Ovary (tissue), 9 donors: ENCODE data around the gene RPP25L. TPM values are rescaled to one million over a fixed set of nuclear protein-coding genes. Genes with fewer than 3 reads are reported as not detected.
A peak's percentile ranks its signal among the peaks of the same experiment; 100 is the strongest.

Experiments used
- DNase-seq, 5 donors: peaks; one replicate each; pipeline ENCODE4 v3.0.0-alpha.2; 2019 to 2020
- H3K27ac ChIP-seq, 2 donors: fragments of 200-600 bp; one replicate each; pipeline versions ENCODE4 v1.5.1 to v1.8.0; 2019 to 2022
- H3K27me3 ChIP-seq: fragments of 200-600 bp; one replicate; pipeline ENCODE4 v1.8.0; 2022
- H3K36me3 ChIP-seq: fragments of 200-600 bp; sonication (generic); one replicate; pipeline ENCODE4 v1.5.1; 2019
- H3K4me1 ChIP-seq: one replicate; pipeline ENCODE4 v1.8.1; 2013; ENCODE audit warnings: mild to moderate bottlenecking, moderate library complexity; ENCODE audit not compliant: insufficient read depth
- H3K4me3 ChIP-seq: fragments of 200-600 bp; sonication (generic); one replicate; pipeline ENCODE4 v1.5.1; 2017
- H3K9me3 ChIP-seq, 2 donors: fragments of 200-600 bp in 1 of 2; sonication (generic) in 1 of 2; one replicate each; pipeline versions ENCODE4 v1.5.1 to v1.8.1; 2013 to 2019; ENCODE audit warnings: mild to moderate bottlenecking in 1 of 2, moderate library complexity in 1 of 2
- EP300 ChIP-seq: sonication (generic); formaldehyde crosslinking; IDR thresholded peaks from one replicate; pipeline ENCODE4 v1.6.1; 2017; ENCODE audit warnings: antibody characterized with exemption
- POLR2A ChIP-seq: fragments of 450-650 bp; IDR thresholded peaks from one replicate; pipeline ENCODE4 v1.6.1; 2017; ENCODE audit warnings: antibody characterized with exemption, mild to moderate bottlenecking, moderate library complexity
- WGBS, 3 donors: extraction: QIAGEN DNeasy Blood & Tissue Kit in 1 of 3; methylation state at CpG; one replicate each; pipeline versions ENCODE4 v1.1.5 to v1.1.7; 2013 to 2017; 5-methylcytosine and 5-hydroxymethylcytosine counted together
- intact Hi-C, 4 donors: fragments of 100-400 bp; cut with DNase I; formaldehyde crosslinking; loops; one replicate each; pipeline versions ENCODE4 v1.11.0 to v1.15.1; 2022 to 2023
- polyA plus RNA-seq, 2 donors: library from polyadenylated mRNA; stranded (reverse); fragments of 200-250 nt in 1 of 2; fragments of 350-450 nt in 1 of 2; fragmentation: Illumina TruSeq in 1 of 2; extraction: RNeasy Lipid Tissue Mini Kit (QIAGEN cat#74804) in 1 of 2; gene quantifications; one replicate each; pipeline ENCODE4 v1.2.3, GENCODE V29; 2013 to 2014
- total RNA-seq, 7 donors: library from RNA; depleted of rRNA in 2 of 7; stranded (reverse); fragments of >200 nt in 2 of 7; fragmentation: NEBNext Ultra II Directional in 3 of 7; extraction: Animal tissue kit (Norgen Biotek cat#: 25700) in 3 of 7; gene quantifications; one replicate each; pipeline versions ENCODE4 v1.1.0 to v1.2.4, GENCODE V29; 2016 to 2023
- TF ChIP-seq, protein P1 (sequence below), 3 donors: fragments of 450-650 bp in 2 of 3; fragments of 200-600 bp in 1 of 3; IDR thresholded peaks; one replicate each; pipeline versions ENCODE4 v1.5.1 to v1.8.0; 2016 to 2022; ENCODE audit warnings: antibody characterized with exemption in 3 of 3, mild to moderate bottlenecking in 1 of 3
- donor health status: DM: no; HTN: no; CAD: no; lungs with moderate emphysema.
- donor health status: DM: no; HTN: no; CAD: no.
- donor health status: Bipolar disorder and iron deficiency.
- donor health status: DM: yes; HTN: yes; CAD: no.
- donor health status: DM: no; HTN: no; CAD: no.
- donor health status: DM: yes; HTN: yes; CAD: no.

RPP25L gene
- total and polyA plus RNA-seq, 9 donors = 5.4 to 28.8 (median 20.6) TPM

GRCh38 chr9:34629491-34629808, 17.6 kb upstream of the RPP25L start:
- 18 to 26% (median 19%) methylated on average over 5 of the region's 5 CpGs for WGBS, 3 donors
- Histone ChIP-seq H3K9me3 (no peaks in the 10 kb centered on the region), H3K27me3 (peaks cover 12% of the 10 kb centered on the region), H3K27ac (no peak overlapping the region), H3K4me1 (peaks cover 4% of the 10 kb centered on the region), H3K36me3 (no peaks in the 10 kb centered on the region), H3K4me3 (no peak overlapping the region)
- TF ChIP-seq, protein P1, sequence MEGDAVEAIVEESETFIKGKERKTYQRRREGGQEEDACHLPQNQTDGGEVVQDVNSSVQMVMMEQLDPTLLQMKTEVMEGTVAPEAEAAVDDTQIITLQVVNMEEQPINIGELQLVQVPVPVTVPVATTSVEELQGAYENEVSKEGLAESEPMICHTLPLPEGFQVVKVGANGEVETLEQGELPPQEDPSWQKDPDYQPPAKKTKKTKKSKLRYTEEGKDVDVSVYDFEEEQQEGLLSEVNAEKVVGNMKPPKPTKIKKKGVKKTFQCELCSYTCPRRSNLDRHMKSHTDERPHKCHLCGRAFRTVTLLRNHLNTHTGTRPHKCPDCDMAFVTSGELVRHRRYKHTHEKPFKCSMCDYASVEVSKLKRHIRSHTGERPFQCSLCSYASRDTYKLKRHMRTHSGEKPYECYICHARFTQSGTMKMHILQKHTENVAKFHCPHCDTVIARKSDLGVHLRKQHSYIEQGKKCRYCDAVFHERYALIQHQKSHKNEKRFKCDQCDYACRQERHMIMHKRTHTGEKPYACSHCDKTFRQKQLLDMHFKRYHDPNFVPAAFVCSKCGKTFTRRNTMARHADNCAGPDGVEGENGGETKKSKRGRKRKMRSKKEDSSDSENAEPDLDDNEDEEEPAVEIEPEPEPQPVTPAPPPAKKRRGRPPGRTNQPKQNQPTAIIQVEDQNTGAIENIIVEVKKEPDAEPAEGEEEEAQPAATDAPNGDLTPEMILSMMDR (IDR thresholded peaks at IDR 0.05) = no peak
- intact Hi-C loops = no loop called here
- no peak for DNase-seq

- Histone ChIP-seq H3K36me3 (no peaks in the 10 kb centered on the region), H3K9me3 (no peaks in the 10 kb centered on the region), H3K4me3 (peak within 1 kb of the TSS; percentile 11), H3K4me1 (peaks cover 4% of the 10 kb centered on the region), H3K27ac (no peak within 1 kb of the TSS), H3K27me3 (peaks cover 12% of the 10 kb centered on the region)
- TF ChIP-seq POLR2A = no peak
- no peak for TF ChIP-seq EP300
- TF ChIP-seq, protein P1 (IDR thresholded peaks at IDR 0.05) = no peak
- peak in 1 of 5 donors; percentile 56 for DNase-seq
- WGBS, 3 donors = 1 to 2% (median 2%) methylated on average over 47 to 69 of the region's 69 CpGs
- intact Hi-C loops = no loop called here
Measured at GRCh38 chr9:34628656-34629490, 17.0 kb upstream of the RPP25L start, which contains the start of gene ARID3C. ARID3C (minus strand) TSS chr9:34629066; CDS start chr9:34628014, 1,052 bp downstream.

- Histone ChIP-seq H3K27ac (no peak overlapping the region), H3K9me3 (no peaks in the 10 kb centered on the region), H3K36me3 (no peaks in the 10 kb centered on the region), H3K4me3 (no peak overlapping the region), H3K27me3 (peaks cover 12% of the 10 kb centered on the region), H3K4me1 (peaks cover 4% of the 10 kb centered on the region)
- no peak for DNase-seq
- no peak for TF ChIP-seq EP300
- no peak for TF ChIP-seq POLR2A
- TF ChIP-seq, protein P1 (IDR thresholded peaks at IDR 0.05) = no peak
- WGBS, 3 donors = 32 to 37% (median 36%) methylated on average over 20 of the region's 20 CpGs
- intact Hi-C loops = no loop called here
Measured at GRCh38 chr9:34627716-34628655, 16.1 kb upstream of the RPP25L start.

GRCh38 chr9:34625186-34625486, 13.2 kb upstream of the RPP25L start:
- 15 to 37% (median 22%) methylated on average over 3 of the region's 3 CpGs for WGBS, 3 donors
- intact Hi-C loops = no loop called here

More at GRCh38 chr9:34625186-34625486, 13.2 kb upstream of the RPP25L start:
- no peak overlapping the region for H3K27ac ChIP-seq
- no peak overlapping the region for H3K4me3 ChIP-seq
- H3K9me3 ChIP-seq = no peaks in the 10 kb centered on the region
- no peaks in the 10 kb centered on the region for H3K36me3 ChIP-seq
- no peak for TF ChIP-seq POLR2A
- TF ChIP-seq EP300 = no peak
- H3K27me3 ChIP-seq = peaks cover 12% of the 10 kb centered on the region
- no peak for DNase-seq
- peaks cover 4% of the 10 kb centered on the region for H3K4me1 ChIP-seq
